ENCODE results near the gene SORL1-AS1.

- TF ChIP-seq CTCF (IDR thresholded peaks at IDR 0.05; ENCODE audit: extremely low read depth in 1 of 2, insufficient read depth in 1 of 2, low read depth in 1 of 2, low read length in 2 of 2): no peak
- TF ChIP-seq POLR2AphosphoS5 (IDR thresholded peaks at IDR 0.05; ENCODE audit: insufficient read depth, low read depth, low read length): no peak
- TF ChIP-seq EZH2 (IDR thresholded peaks at IDR 0.05; ENCODE audit: borderline replicate concordance, low read depth, low read length, severe bottlenecking): no peak
- TF ChIP-seq POLR2A (IDR thresholded peaks at IDR 0.05; ENCODE audit: low read depth, low read length): no peak
- no peak for TF ChIP-seq FOS (IDR thresholded peaks at IDR 0.05; ENCODE audit: borderline replicate concordance, insufficient read depth, low read length)
Observed at GRCh38 chr11:121435551-121436511, 16.9 kb downstream of the SORL1-AS1 start.
